H7 (cell line): ENCODE data around the gene EXOC3. TPM values are rescaled to one million over a fixed set of nuclear protein-coding genes. Genes with fewer than 3 reads are reported as not detected.
"Not testable (repeated sequence)": the region's sequence is repeated elsewhere in the genome, so short reads cannot be mapped to it uniquely, and the experiment has no call there.

Experiments
- DNase-seq: peaks from one replicate; pipeline ENCODE4 v3.0.0; 2012
- H3K27me3 ChIP-seq: 2 replicates; pipeline ENCODE4 v1.6.0; 2011; ENCODE audit warnings: mild to moderate bottlenecking, low read length; ENCODE audit not compliant: control insufficient read depth, insufficient read depth
- H3K36me3 ChIP-seq: replicated peaks from 2 replicates; pipeline ENCODE4 v1.5.1; 2011; ENCODE audit warnings: low read length; ENCODE audit not compliant: control insufficient read depth, insufficient read depth
- H3K4me3 ChIP-seq: 2 replicates; pipeline ENCODE4 v1.5.1; 2011; ENCODE audit warnings: low read depth, mild to moderate bottlenecking, control low read depth, low read length, moderate library complexity; ENCODE audit not compliant: insufficient read depth
- total RNA-seq: library from RNA; depleted of rRNA; stranded (reverse); fragments of >200 nt; shearing (Covaris generic); gene quantifications from 2 replicates; pipeline ENCODE4 v1.2.3, GENCODE V29; 2014

The EXOC3 gene
- total RNA-seq, 1 experiment from 2014 or later = 24.1 TPM

DNA sequence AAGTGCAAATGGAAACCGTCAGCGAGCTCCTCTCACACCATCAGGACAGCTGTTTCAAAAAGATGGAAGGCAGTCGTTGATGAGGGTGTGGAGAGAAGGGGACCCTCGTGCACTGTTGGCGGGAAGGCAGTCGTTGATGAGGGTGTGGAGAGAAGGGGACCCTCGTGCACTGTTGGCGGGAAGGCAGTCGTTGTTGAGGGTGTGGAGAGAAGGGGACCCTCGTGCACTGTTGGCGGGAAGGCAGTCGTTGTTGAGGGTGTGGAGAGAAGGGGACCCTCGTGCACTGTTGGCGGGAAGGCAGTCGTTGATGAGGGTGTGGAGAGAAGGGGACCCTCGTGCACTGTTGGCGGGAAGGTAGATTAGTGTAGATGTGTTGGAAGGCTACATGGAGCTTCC, 40.8 kb upstream of the EXOC3 start:
- DNase-seq, H3K36me3 ChIP-seq, H3K27me3 ChIP-seq, H3K4me3 ChIP-seq: not testable (repeated sequence)

DNA sequence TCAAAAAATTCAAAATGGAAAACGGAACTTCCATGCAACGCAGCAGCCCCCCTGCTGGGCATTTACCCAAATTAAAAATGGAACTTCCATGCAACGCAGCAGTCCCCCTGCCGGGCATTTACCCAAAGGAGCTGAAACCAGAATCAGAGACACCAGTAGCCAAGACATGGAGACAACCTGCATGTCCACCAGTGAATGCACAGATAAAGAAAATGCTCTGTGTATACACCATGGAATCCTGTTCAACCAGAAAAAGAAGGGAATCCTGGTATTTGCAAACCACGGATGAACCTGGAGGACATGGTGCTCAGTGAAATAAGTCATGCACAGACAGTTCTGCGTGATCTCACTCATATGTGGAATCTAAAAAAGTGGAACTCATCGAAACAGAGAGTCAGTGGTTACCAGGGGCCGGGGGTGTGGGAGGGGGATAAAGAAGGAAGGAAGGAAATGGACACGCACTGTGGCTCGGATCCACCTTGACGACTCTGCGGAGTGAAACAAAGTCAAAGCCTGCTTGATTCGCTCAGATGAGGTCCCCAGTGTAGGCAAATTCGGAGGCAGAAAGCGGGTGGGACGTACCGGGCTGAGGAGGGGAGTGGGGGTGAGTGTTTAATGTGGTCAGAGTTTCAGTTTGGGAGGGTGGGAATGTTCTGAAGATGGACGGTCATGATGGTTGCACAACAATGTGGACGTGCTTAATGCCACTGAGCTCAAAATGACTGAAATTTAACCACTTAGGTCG, 40.2 kb upstream of the EXOC3 start:
- Histone ChIP-seq H3K27me3 (no peaks in the 10 kb centered on the region), H3K36me3 (no peaks in the 10 kb centered on the region), H3K4me3 (no peak overlapping the region)
- DNase-seq = peak; percentile 18

DNA sequence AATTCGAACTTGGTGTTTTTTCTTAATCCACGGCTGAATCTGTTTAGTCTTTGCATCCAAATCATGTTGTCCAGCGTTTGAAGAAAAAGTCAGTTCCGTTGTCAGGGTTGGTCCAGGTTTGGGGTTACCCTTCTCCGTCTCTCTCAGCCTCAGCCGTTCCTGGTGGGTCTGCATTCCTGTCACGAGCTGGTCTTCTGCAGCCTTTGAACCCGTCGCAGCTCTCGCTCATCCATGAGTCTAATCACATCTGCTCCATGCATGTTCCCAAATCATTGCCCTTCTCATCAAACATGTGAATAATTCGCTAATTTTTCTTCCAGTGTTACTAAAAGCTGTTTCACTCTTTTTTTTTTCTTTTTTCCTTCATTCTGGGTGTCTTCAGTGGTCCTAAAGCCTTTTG, 39.0 kb upstream of the EXOC3 start:
- H3K27me3 ChIP-seq = no peaks in the 10 kb centered on the region
- peak; percentile 11 for DNase-seq
- no peaks in the 10 kb centered on the region for H3K36me3 ChIP-seq
- H3K4me3 ChIP-seq = no peak overlapping the region

DNA sequence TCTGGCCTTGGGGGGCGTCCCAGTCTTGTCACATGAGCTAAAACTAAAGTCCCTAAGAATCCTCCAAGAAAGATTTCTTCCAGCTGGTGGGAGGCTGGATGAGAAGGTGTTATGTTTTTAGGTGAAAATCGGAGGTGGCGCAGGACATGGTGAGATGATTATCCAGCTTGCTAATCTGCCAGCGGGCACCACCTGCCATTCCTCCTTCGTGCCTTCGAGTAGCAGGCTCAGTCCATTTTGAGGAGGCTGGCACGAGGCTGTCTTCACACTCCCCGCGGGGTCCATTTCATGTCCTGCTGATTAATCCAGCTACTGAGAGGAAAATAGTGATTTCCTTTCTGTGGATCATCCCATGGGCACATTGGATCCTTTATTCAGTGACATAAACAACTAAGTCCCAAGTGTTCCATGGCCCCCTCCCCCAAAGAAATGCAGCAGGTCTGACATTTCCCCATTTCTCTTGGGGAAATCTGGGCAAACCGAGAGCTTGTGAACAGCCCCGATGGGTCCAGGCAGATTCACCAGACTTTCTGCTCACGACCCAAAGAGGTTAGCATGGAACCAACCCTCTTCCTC, 38.2 kb upstream of the EXOC3 start:
- Histone ChIP-seq H3K4me3 (no peak overlapping the region), H3K27me3 (no peaks in the 10 kb centered on the region; the same call in 1 of the 2 replicates), H3K36me3 (no peaks in the 10 kb centered on the region)
- peak; percentile 13 for DNase-seq

DNA sequence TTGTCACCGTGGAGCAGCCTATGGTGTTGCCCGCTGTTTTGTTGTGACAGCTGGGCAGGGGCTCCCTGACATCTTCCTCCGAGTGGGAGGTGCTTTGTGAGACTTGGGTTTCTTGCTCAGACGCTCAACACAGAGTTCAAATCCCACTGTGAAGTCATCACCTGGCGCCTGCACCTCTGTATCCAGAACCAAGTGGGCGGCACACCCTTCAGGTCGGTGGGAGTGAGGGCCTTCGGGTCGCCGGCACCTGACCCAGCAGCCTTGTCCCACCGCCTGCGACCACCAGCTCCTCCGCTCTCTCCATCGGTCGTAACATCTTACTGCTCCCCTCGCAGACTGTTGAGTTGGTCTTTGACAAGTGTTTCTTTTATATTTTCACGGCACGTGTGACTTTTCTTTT, 37.6 kb upstream of the EXOC3 start:
- Histone ChIP-seq H3K36me3 (no peaks in the 10 kb centered on the region), H3K4me3 (no peak overlapping the region), H3K27me3 (no peaks in the 10 kb centered on the region; the same call in 1 of the 2 replicates)
- DNase-seq = peak; percentile 32

DNA sequence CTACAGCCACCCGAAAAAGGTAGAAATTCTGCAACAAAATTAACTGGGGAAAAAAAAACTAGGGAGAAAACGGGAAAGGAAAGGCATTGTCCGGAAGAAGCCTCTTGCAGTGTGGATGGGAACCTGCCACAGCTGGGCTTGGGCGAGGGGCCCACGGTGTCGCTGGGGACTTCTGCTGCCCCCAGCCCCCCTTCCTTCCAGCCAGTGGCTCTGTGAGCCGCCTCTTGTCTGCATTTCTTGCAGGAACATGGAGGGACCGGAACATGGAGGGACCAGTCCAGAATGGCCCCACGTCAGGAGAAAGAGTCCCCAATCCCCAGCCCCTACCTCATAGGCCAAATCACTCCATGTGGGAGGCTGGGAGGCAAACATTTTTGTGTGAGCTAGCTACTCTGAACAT, 36.9 kb upstream of the EXOC3 start:
- Histone ChIP-seq H3K4me3 (no peak overlapping the region), H3K36me3 (no peaks in the 10 kb centered on the region), H3K27me3 (no peaks in the 10 kb centered on the region; the same call in 1 of the 2 replicates)
- peak; percentile 27 for DNase-seq

DNA sequence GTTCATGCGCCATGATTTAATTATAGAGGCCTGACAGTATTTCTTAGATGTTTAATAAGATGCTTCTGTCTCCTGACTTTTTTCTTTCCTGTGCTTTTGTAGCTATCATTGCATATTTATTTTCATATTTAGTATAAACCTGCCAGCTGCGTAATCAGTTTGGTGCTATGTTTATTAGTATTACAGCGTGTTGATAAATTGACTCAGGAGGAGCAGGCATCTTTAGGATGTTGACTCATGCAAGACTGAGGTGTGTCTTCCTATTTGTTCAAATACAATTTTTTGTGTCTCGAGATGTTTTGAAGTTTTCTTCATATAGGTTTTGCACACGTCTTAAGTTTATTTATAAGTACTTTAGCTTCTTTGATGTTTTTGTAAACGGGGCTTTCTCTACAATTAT, 35.9 kb upstream of the EXOC3 start:
- Histone ChIP-seq H3K27me3 (no peaks in the 10 kb centered on the region; the same call in 1 of the 2 replicates), H3K4me3 (no peak overlapping the region), H3K36me3 (no peaks in the 10 kb centered on the region)
- no peak for DNase-seq

DNA sequence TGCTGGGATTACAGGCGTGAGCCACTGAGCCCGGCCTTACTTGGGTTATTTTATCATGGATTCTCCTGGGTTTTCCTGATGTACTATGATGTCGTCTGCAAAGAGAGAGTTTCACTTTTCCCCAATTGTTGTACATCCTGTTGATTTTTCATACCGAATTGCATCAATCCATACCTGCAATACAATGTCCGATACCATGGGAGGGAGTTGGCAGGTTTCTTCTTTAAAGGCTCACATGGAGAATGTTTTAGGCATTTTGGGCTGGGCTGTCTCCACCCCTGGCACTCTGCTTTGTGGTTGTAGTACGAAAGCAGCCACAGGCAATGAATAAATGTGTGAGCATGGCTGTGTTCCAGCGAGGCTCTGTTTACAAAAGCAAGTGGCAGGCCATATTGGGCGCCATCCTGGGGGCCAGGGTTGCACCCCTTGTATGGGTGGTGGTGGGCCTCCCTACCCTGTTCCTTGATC, 35.1 kb upstream of the EXOC3 start:
- DNase-seq = no peak
- Histone ChIP-seq H3K4me3 (no peak overlapping the region), H3K27me3 (no peaks in the 10 kb centered on the region; the same call in 1 of the 2 replicates), H3K36me3 (no peaks in the 10 kb centered on the region)

DNA sequence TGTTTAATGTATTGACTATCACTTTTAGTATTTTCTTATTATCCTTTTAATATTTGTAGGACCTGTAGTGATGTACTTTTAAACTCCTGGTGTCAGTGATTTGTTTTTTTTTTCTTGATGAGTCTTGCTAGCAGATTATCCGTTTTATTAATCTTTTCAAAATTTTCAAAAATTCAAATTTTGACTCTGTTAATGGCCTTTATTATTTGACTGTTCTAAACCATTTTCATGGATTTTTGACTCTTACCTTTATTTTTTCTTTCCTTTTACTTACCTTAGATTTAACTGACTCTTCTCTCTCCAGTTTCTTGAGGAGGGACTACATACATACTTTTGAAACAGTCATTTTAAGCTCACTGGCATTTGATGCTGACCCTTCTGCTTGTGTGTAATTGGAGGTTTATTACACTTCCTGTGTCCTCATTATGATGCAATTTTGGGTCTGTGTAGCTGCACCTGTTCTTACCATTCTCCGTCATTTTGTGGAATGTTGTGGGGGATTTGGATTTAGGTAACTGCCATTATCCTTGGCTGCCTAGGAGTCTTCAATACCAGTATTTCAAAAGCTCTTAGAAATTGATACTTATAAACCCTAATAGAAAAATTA, 32.0 kb upstream of the EXOC3 start:
- no peak for DNase-seq
- Histone ChIP-seq H3K4me3 (no peak overlapping the region), H3K27me3 (no peaks in the 10 kb centered on the region; the same call in 1 of the 2 replicates), H3K36me3 (no peaks in the 10 kb centered on the region)

DNA sequence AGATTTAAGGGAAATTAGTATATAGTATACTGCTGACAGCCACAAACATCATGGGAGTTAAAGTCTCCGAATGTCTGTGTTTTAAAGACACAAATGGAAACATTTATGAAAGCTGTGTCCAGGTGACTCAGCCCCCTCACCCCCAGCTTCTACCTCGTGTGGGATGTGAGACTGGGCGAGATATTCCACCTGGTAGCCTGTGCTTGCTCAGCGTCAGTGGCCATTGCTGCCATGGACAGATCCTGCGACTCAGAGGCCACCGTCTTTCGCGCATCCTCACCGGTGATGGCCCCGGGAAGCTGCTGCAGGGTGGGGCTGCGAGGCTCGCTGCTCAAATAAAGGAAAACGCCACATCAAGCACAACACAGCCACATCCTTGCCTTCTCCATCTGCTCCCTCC, 31.2 kb upstream of the EXOC3 start:
- peak; percentile 48 for DNase-seq
- Histone ChIP-seq H3K4me3 (no peak overlapping the region), H3K27me3 (no peaks in the 10 kb centered on the region; the same call in none of the 2 replicates), H3K36me3 (no peaks in the 10 kb centered on the region)

DNA sequence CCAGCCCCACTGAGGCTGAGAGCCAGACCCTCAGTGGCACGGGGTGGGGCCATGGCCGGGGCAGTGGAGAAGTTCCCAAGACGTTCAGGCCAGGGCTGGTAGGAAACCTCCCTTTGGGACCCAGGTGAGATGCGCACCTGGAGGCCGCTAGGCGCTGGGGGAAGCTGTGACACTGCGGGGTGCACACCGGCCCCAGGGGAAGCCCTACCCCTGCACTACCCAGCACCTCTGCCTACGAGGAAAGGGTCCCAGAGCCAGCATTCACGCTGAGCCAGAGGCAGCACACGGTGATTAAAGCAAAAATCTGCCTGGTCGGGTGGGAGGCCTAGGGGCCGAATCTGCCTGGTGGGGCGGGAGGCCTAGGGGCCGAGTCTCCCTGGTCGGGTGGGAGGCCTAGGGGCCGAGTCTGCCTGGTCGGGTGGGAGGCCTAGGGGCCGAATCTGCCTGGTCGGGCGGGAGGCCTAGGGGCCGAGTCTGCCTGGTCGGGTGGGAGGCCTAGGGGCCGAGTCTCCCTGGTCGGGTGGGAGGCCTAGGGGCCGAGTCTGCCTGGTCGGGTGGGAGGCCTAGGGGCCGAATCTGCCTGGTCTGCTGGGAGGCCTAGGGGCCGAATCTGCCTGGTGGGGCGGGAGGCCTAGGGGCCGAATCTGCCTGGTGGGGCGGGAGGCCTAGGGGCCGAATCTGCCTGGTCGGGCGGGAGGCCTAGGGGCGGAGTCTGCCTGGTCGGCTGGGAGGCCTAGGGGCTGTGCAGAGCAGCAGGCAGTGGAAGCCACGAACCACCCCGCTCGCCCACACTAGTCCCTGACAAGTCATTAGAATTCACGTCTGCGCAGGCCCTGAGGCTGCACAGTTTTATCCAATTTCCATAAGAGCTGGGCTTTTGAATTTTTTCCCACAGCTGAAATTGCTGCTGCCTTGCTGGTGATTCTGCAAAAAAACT, 27.7 kb upstream of the EXOC3 start:
- H3K27me3 ChIP-seq, H3K36me3 ChIP-seq, H3K4me3 ChIP-seq: not testable (repeated sequence)
- peak; percentile 95 for DNase-seq

DNA sequence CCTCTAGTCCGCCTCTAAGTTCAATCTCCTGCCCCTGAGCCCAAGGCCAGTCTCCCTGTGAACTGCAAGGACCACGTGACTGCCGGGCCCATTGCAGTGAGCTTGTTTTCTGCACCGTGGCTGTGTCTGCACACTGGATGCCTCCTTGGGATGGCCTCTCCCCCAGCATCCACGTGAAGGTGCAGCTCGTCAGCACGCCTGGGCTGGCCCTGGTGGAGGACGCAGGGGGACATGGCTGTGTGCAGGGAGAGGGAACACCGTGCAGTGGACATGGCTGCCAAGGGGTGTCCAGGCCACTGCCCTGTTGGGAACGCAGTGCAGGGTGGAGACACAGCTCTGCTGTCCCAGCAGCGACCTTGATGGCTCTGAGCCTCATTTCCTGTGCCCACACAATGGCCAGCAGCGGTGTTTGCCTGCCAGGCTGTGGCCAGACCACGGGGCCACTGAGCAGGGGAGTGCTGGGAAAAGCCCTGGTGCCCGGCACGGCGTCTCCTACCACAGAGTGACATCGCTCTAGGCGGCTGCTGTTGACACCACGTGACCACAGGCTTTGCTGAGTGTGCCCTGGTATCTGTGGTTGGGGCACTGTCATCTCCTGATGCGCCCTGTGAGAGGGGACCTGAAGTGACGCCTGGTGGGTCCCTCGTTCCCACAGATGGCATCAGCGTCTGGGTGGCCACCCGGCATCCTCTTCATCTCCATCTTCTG, 26.9 kb upstream of the EXOC3 start:
- no peak overlapping the region for H3K4me3 ChIP-seq
- no peaks in the 10 kb centered on the region for H3K36me3 ChIP-seq
- peak; percentile 64 for DNase-seq
- no peaks in the 10 kb centered on the region; the same call in 1 of the 2 replicates for H3K27me3 ChIP-seq

DNA sequence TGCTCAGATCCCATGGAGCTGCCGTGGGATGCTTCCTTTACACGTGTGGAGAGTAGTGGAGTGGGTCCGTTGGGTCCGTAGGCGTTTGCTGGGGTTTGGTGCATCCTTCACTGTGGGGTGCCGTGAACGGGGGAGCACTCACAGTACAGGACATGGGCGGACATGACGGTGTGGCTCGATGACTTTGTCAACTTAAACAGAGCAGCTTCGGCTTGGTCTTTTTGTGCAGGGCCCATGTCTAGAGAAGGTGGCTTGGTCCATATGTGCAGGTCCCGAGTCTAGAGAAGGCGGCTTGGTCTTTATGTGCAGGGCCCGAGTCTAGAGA, 26.4 kb upstream of the EXOC3 start:
- Histone ChIP-seq H3K36me3 (no peaks in the 10 kb centered on the region), H3K27me3 (no peaks in the 10 kb centered on the region; the same call in 1 of the 2 replicates), H3K4me3 (no peak overlapping the region)
- no peak for DNase-seq
